Tibial nerve (tissue), 3 donors: ENCODE measurements around the gene CCDC91.

ENCODE experiments used
- POLR2A ChIP-seq, 2 donors: fragments of 450-650 bp; IDR thresholded peaks; one replicate each; pipeline ENCODE4 v1.6.1; 2017; ENCODE audit warnings: antibody characterized with exemption in 2 of 2, mild to moderate bottlenecking in 2 of 2, moderate library complexity in 2 of 2
- TF ChIP-seq, protein P1 (sequence below), 5 experiments: fragments of 200-600 bp in 3 of 5; fragments of 450-650 bp in 2 of 5; sonication (generic) in 3 of 5; IDR thresholded peaks; one replicate each; pipeline ENCODE4 v1.5.1; 2016 to 2019; ENCODE audit warnings: antibody characterized with exemption in 5 of 5, mild to moderate bottlenecking in 3 of 5, moderate library complexity in 2 of 5

DNA sequence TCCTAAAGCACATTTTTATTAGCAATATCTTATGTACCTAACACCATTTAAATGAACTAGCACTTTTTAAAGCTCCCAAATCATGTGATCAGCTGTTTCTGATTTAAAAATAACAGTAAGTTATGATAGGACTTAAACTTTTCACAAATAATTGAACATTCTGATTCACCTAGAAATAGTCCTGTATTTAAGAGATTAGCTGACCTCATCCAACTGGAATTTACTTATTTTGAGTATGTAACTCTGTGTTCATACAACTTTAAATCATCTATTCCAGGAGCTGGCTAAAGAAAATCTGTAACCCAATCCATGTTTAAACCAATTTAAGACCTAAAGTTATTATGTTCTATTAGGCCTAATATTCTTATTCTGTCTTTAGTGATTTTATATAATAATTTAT lies 184.3 kb downstream of the CCDC91 start:
- no peak for TF ChIP-seq POLR2A (IDR thresholded peaks at IDR 0.05)
- TF ChIP-seq, protein P1, sequence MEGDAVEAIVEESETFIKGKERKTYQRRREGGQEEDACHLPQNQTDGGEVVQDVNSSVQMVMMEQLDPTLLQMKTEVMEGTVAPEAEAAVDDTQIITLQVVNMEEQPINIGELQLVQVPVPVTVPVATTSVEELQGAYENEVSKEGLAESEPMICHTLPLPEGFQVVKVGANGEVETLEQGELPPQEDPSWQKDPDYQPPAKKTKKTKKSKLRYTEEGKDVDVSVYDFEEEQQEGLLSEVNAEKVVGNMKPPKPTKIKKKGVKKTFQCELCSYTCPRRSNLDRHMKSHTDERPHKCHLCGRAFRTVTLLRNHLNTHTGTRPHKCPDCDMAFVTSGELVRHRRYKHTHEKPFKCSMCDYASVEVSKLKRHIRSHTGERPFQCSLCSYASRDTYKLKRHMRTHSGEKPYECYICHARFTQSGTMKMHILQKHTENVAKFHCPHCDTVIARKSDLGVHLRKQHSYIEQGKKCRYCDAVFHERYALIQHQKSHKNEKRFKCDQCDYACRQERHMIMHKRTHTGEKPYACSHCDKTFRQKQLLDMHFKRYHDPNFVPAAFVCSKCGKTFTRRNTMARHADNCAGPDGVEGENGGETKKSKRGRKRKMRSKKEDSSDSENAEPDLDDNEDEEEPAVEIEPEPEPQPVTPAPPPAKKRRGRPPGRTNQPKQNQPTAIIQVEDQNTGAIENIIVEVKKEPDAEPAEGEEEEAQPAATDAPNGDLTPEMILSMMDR (IDR thresholded peaks at IDR 0.05), result no peak
